Measurements from ENCODE around the gene CHURC1. TPM values are rescaled to one million over a fixed set of nuclear protein-coding genes. Genes with fewer than 3 reads are reported as not detected.
"Not testable (repeated sequence)": the region's sequence is repeated elsewhere in the genome, so short reads cannot be mapped to it uniquely, and the experiment has no call there.

Gene CHURC1
- total RNA-seq, 1 donor from 2014 or later = 48.9 TPM

- no peak for DNase-seq (ENCODE audit: low read depth, low spot score)
Measured at GRCh38 chr14:64910847-64911495, 3.3 kb upstream of the CHURC1 start.

- no peak for DNase-seq (ENCODE audit: low read depth, low spot score)
Measured at GRCh38 chr14:64912261-64912660, 2.0 kb upstream of the CHURC1 start.

GRCh38 chr14:64913477-64913876 is 778 bp upstream of the CHURC1 start:
- not testable (repeated sequence) for DNase-seq (ENCODE audit: low read depth, low spot score)

- no peak for DNase-seq (ENCODE audit: low read depth, low spot score)
Measured at GRCh38 chr14:64915029-64915424, 772 bp downstream of the CHURC1 start.

GRCh38 chr14:64915797-64916196 is 1.5 kb downstream of the CHURC1 start:
- no peak for DNase-seq (ENCODE audit: low read depth, low spot score)

GRCh38 chr14:64918216-64918615 is 4.0 kb downstream of the CHURC1 start:
- no peak for DNase-seq (ENCODE audit: low read depth, low spot score)

- DNase-seq (ENCODE audit: low read depth, low spot score) = no peak
Measured at GRCh38 chr14:64919215-64919614, 5.0 kb downstream of the CHURC1 start.

GRCh38 chr14:64919618-64920017 is 5.4 kb downstream of the CHURC1 start:
- no peak for DNase-seq (ENCODE audit: low read depth, low spot score)

GRCh38 chr14:64920465-64920864 is 6.2 kb downstream of the CHURC1 start:
- DNase-seq (ENCODE audit: low read depth, low spot score) = no peak

- DNase-seq (ENCODE audit: low read depth, low spot score) = no peak
Measured at GRCh38 chr14:64923015-64923414, 8.8 kb downstream of the CHURC1 start.

- no peak for DNase-seq (ENCODE audit: low read depth, low spot score)
Measured at GRCh38 chr14:64926398-64926995, 12.2 kb downstream of the CHURC1 start.

GRCh38 chr14:64927031-64927430 is 12.8 kb downstream of the CHURC1 start:
- no peak for DNase-seq (ENCODE audit: low read depth, low spot score)

GRCh38 chr14:64928239-64929013 is 14.2 kb downstream of the CHURC1 start:
- no peak for DNase-seq (ENCODE audit: low read depth, low spot score)

GRCh38 chr14:64929014-64929359 is 14.7 kb downstream of the CHURC1 start:
- no peak for DNase-seq (ENCODE audit: low read depth, low spot score)

GRCh38 chr14:64930085-64930843 is 16.0 kb downstream of the CHURC1 start:
- no peak for DNase-seq (ENCODE audit: low read depth, low spot score)

- no peak for DNase-seq (ENCODE audit: low read depth, low spot score)
Measured at GRCh38 chr14:64931123-64931522, 16.9 kb downstream of the CHURC1 start.

- no peak for DNase-seq (ENCODE audit: low read depth, low spot score)
Measured at GRCh38 chr14:64932231-64932630, 18.0 kb downstream of the CHURC1 start.

- no peak for DNase-seq (ENCODE audit: low read depth, low spot score)
Measured at GRCh38 chr14:64934338-64934929, 20.2 kb downstream of the CHURC1 start.

GRCh38 chr14:64935508-64935907 is 21.3 kb downstream of the CHURC1 start:
- no peak for DNase-seq (ENCODE audit: low read depth, low spot score)

GRCh38 chr14:64937171-64937820 is 23.0 kb downstream of the CHURC1 start:
- no peak for DNase-seq (ENCODE audit: low read depth, low spot score)

GRCh38 chr14:64937821-64938193 is 23.6 kb downstream of the CHURC1 start:
- no peak for DNase-seq (ENCODE audit: low read depth, low spot score)
